ENCODE data around the gene TLX3.

- TF ChIP-seq, protein P1, sequence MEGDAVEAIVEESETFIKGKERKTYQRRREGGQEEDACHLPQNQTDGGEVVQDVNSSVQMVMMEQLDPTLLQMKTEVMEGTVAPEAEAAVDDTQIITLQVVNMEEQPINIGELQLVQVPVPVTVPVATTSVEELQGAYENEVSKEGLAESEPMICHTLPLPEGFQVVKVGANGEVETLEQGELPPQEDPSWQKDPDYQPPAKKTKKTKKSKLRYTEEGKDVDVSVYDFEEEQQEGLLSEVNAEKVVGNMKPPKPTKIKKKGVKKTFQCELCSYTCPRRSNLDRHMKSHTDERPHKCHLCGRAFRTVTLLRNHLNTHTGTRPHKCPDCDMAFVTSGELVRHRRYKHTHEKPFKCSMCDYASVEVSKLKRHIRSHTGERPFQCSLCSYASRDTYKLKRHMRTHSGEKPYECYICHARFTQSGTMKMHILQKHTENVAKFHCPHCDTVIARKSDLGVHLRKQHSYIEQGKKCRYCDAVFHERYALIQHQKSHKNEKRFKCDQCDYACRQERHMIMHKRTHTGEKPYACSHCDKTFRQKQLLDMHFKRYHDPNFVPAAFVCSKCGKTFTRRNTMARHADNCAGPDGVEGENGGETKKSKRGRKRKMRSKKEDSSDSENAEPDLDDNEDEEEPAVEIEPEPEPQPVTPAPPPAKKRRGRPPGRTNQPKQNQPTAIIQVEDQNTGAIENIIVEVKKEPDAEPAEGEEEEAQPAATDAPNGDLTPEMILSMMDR (IDR thresholded peaks at IDR 0.05): no peak
- TF ChIP-seq FOXJ3 (CRISPR knock-in tag; IDR thresholded peaks at IDR 0.05; ENCODE audit: borderline replicate concordance): no peak
- TF ChIP-seq USF2 (CRISPR knock-in tag; IDR thresholded peaks at IDR 0.05): no peak
- TF ChIP-seq, protein P2, sequence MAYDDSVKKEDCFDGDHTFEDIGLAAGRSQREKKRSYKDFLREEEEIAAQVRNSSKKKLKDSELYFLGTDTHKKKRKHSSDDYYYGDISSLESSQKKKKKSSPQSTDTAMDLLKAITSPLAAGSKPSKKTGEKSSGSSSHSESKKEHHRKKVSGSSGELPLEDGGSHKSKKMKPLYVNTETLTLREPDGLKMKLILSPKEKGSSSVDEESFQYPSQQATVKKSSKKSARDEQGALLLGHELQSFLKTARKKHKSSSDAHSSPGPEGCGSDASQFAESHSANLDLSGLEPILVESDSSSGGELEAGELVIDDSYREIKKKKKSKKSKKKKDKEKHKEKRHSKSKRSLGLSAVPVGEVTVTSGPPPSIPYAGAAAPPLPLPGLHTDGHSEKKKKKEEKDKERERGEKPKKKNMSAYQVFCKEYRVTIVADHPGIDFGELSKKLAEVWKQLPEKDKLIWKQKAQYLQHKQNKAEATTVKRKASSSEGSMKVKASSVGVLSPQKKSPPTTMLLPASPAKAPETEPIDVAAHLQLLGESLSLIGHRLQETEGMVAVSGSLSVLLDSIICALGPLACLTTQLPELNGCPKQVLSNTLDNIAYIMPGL (CRISPR knock-in tag; IDR thresholded peaks at IDR 0.05): no peak
- TF ChIP-seq, protein P3, sequence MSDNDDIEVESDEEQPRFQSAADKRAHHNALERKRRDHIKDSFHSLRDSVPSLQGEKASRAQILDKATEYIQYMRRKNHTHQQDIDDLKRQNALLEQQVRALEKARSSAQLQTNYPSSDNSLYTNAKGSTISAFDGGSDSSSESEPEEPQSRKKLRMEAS (CRISPR knock-in tag; IDR thresholded peaks at IDR 0.05): no peak
- no peak for TF ChIP-seq ZNF121 (CRISPR knock-in tag; IDR thresholded peaks at IDR 0.05)
- no peak for TF ChIP-seq IRF1 (CRISPR knock-in tag; IDR thresholded peaks at IDR 0.05)
Observed at GRCh38 chr5:171315925-171316257, 6.8 kb downstream of the TLX3 start.

Measured in WTC11 (cell line).